DND-41 (cell line): ENCODE measurements around the gene SLC9B1.
"Not testable (repeated sequence)": the region's sequence is repeated elsewhere in the genome, so short reads cannot be mapped to it uniquely, and the experiment has no call there.

Source experiments
- ATAC-seq: fragments of 200-7000 bp; cut with Tn5 transposase; 3 replicates; pipeline ENCODE4 v1.9.1; 2021; ENCODE audit warnings: low read depth; ENCODE audit not compliant: insufficient read depth
- DNase-seq: peaks from one replicate; pipeline ENCODE4 v3.0.0-alpha.2; 2020
- H2AFZ ChIP-seq: 2 replicates; pipeline ENCODE4 v1.6.0; 2012; ENCODE audit warnings: low read depth, low read length
- H3K27ac ChIP-seq: 2 replicates; pipeline ENCODE4 v1.5.1; 2012; ENCODE audit warnings: low read length, inconsistent platforms
- H3K27me3 ChIP-seq: fragments of 200-600 bp; sonication (generic); 2 replicates; pipeline ENCODE4 v1.6.0; 2012; ENCODE audit warnings: low read length, mild to moderate bottlenecking, inconsistent platforms; ENCODE audit not compliant: insufficient read depth, poor library complexity
- H3K36me3 ChIP-seq: 2 replicates; pipeline ENCODE4 v1.5.1; 2012; ENCODE audit warnings: low read length, inconsistent platforms; ENCODE audit not compliant: insufficient read depth
- H3K4me1 ChIP-seq: 2 replicates; pipeline ENCODE4 v1.5.1; 2012; ENCODE audit warnings: mild to moderate bottlenecking, low read length; ENCODE audit not compliant: insufficient read depth
- H3K4me2 ChIP-seq: 2 replicates; pipeline ENCODE4 v1.6.0; 2012; ENCODE audit warnings: mild to moderate bottlenecking, moderate library complexity, low read length, inconsistent platforms; ENCODE audit not compliant: insufficient read depth
- H3K4me3 ChIP-seq, 2 experiments: fragments of 200-600 bp in 1 of 2; shearing (Covaris generic) in 1 of 2; 2 replicates each; pipeline ENCODE4 v1.5.1; 2012 to 2016; ENCODE audit warnings: inconsistent platforms in 2 of 2, low read length in 2 of 2, mild to moderate bottlenecking in 2 of 2, low read depth in 1 of 2, moderate library complexity in 1 of 2
- H3K79me2 ChIP-seq: 2 replicates; pipeline ENCODE4 v1.6.0; 2012; ENCODE audit warnings: low read length, inconsistent platforms; ENCODE audit not compliant: insufficient read depth
- H3K9ac ChIP-seq: 2 replicates; pipeline ENCODE4 v1.6.0; 2012; ENCODE audit warnings: low read depth, mild to moderate bottlenecking, inconsistent platforms, low read length, moderate library complexity
- H3K9me3 ChIP-seq: 2 replicates; pipeline ENCODE4 v1.5.1; 2012; ENCODE audit warnings: low read length, moderate library complexity, mild to moderate bottlenecking, inconsistent platforms; ENCODE audit not compliant: insufficient read depth, severe bottlenecking
- H4K20me1 ChIP-seq: 2 replicates; pipeline ENCODE4 v1.6.0; 2012; ENCODE audit warnings: low read length; ENCODE audit not compliant: insufficient read depth
- CTCF ChIP-seq: IDR thresholded peaks from 2 replicates; pipeline ENCODE4 v1.5.1; 2012; ENCODE audit warnings: borderline replicate concordance, low read length, moderate library complexity, mild to moderate bottlenecking; ENCODE audit not compliant: poor library complexity, severe bottlenecking; ENCODE audit errors: extremely low read depth
- EZH2 ChIP-seq: IDR thresholded peaks from 3 replicates; pipeline ENCODE4 v1.6.1; 2012; ENCODE audit warnings: borderline replicate concordance, low read depth, mild to moderate bottlenecking, moderate library complexity, low read length, inconsistent platforms; ENCODE audit not compliant: severe bottlenecking

The SLC9B1 gene

GRCh38 chr4:102981005-102981404 lies 38.5 kb downstream of the SLC9B1 start:
- Histone ChIP-seq H3K27ac (no peak overlapping the region), H3K4me2 (no peak overlapping the region), H3K4me3 (no peak overlapping the region), H3K36me3 (no peaks in the 10 kb centered on the region), H3K79me2 (no peaks in the 10 kb centered on the region), H3K9ac (no peak overlapping the region), H3K27me3 (no peaks in the 10 kb centered on the region), H3K9me3 (no peaks in the 10 kb centered on the region), H3K4me1 (no peaks in the 10 kb centered on the region), H4K20me1 (no peaks in the 10 kb centered on the region), H2AFZ (no peak overlapping the region)
- ATAC-seq (no peak), DNase-seq (no peak)
- TF ChIP-seq CTCF: no peak
- TF ChIP-seq EZH2: no peak

- H3K4me3 ChIP-seq, ATAC-seq, H3K4me1 ChIP-seq, H2AFZ ChIP-seq, H3K27ac ChIP-seq, H3K36me3 ChIP-seq, H3K79me2 ChIP-seq, H4K20me1 ChIP-seq, DNase-seq, H3K9ac ChIP-seq, H3K4me2 ChIP-seq, H3K27me3 ChIP-seq, H3K9me3 ChIP-seq: not testable (repeated sequence)
These were observed 57.7 kb downstream of the SLC9B1 start for GRCh38 chr4:102961813-102962212.

GRCh38 chr4:102959496-102959895 lies 60.0 kb downstream of the SLC9B1 start:
- DNase-seq (no peak), ATAC-seq (no peak)
- Histone ChIP-seq H3K9ac (no peak overlapping the region), H3K4me1 (no peaks in the 10 kb centered on the region), H3K79me2 (no peaks in the 10 kb centered on the region), H3K4me2 (no peak overlapping the region), H3K27ac (no peak overlapping the region), H3K27me3 (no peaks in the 10 kb centered on the region), H3K4me3 (no peak overlapping the region), H4K20me1 (no peaks in the 10 kb centered on the region), H3K36me3 (no peaks in the 10 kb centered on the region), H3K9me3 (no peaks in the 10 kb centered on the region), H2AFZ (no peak overlapping the region)
- TF ChIP-seq EZH2 (no peak), CTCF (no peak)

GRCh38 chr4:102945066-102945465 lies 74.4 kb downstream of the SLC9B1 start:
- TF ChIP-seq CTCF (no peak), EZH2 (no peak)
- Histone ChIP-seq H3K9me3 (no peaks in the 10 kb centered on the region), H4K20me1 (no peaks in the 10 kb centered on the region), H3K4me1 (no peaks in the 10 kb centered on the region), H3K4me3 (no peak overlapping the region), H3K79me2 (no peaks in the 10 kb centered on the region), H3K4me2 (no peak overlapping the region), H3K36me3 (no peaks in the 10 kb centered on the region), H3K27me3 (no peaks in the 10 kb centered on the region), H3K27ac (no peak overlapping the region), H2AFZ (no peak overlapping the region), H3K9ac (no peak overlapping the region)
- ATAC-seq (no peak), DNase-seq (no peak)

GRCh38 chr4:102938063-102938462 lies 81.4 kb downstream of the SLC9B1 start:
- H3K79me2 ChIP-seq, H3K4me2 ChIP-seq, DNase-seq, H3K36me3 ChIP-seq, H3K27me3 ChIP-seq, H3K4me1 ChIP-seq, H3K4me3 ChIP-seq, H3K9ac ChIP-seq, H3K27ac ChIP-seq, ATAC-seq, H2AFZ ChIP-seq, H4K20me1 ChIP-seq, H3K9me3 ChIP-seq: not testable (repeated sequence)
